Hepatocyte (in vitro differentiated cells): ENCODE measurements around the gene SLC48A1.

Experiments
- CTCF ChIP-seq: fragments of 200-600 bp; sonication (generic); IDR thresholded peaks from 2 replicates; pipeline ENCODE4 v1.5.1; 2016; ENCODE audit warnings: antibody characterized with exemption, mild to moderate bottlenecking; ENCODE audit not compliant: poor library complexity
- EZH2 ChIP-seq: fragments of 200-600 bp; sonication (generic); IDR thresholded peaks from 2 replicates; pipeline ENCODE4 v1.6.1; 2016; ENCODE audit warnings: antibody characterized with exemption, mild to moderate bottlenecking, borderline replicate concordance
- EZH2phosphoT487 ChIP-seq: fragments of 200-600 bp; sonication (generic); IDR thresholded peaks from one replicate; pipeline ENCODE4 v1.6.1; 2018; ENCODE audit warnings: antibody characterized with exemption, mild to moderate bottlenecking, low read depth, moderate library complexity; ENCODE audit not compliant: unreplicated experiment, severe bottlenecking

GRCh38 chr12:47786662-47787280 is 13.7 kb downstream of the SLC48A1 start:
- TF ChIP-seq CTCF (no peak), EZH2phosphoT487 (no peak), EZH2 (no peak)
